GM21360 (cell line): ENCODE results near the gene TNFSF13.

Experiments
- ATAC-seq: cut with Tn5 transposase; IDR thresholded peaks from one replicate; pipeline ENCODE4 v1.9.1; 2021; ENCODE audit warnings: mild to moderate bottlenecking, moderate library complexity; ENCODE audit not compliant: unreplicated experiment

The TNFSF13 gene

GRCh38 chr17:7551396-7551795, 7.2 kb upstream of the TNFSF13 start:
- ATAC-seq = no peak

GRCh38 chr17:7552621-7553051, 5.9 kb upstream of the TNFSF13 start:
- ATAC-seq = no peak

GRCh38 chr17:7553356-7553755, 5.2 kb upstream of the TNFSF13 start:
- ATAC-seq = no peak

GRCh38 chr17:7555320-7555948, 3.1 kb upstream of the TNFSF13 start:
- no peak for ATAC-seq

GRCh38 chr17:7556627-7557026, 1.9 kb upstream of the TNFSF13 start:
- no peak for ATAC-seq

- ATAC-seq = no peak
These were observed 1.3 kb upstream of the TNFSF13 start for GRCh38 chr17:7557147-7557764.

- no peak for ATAC-seq
These were observed 591 bp upstream of the TNFSF13 start for GRCh38 chr17:7557775-7558543.

- ATAC-seq = no peak
These were observed 996 bp downstream of the TNFSF13 start for GRCh38 chr17:7559320-7560171.

GRCh38 chr17:7560172-7561027, 1.9 kb downstream of the TNFSF13 start:
- no peak for ATAC-seq

- peak; percentile 40 for ATAC-seq
These were observed 2.6 kb downstream of the TNFSF13 start for GRCh38 chr17:7561028-7561575.

GRCh38 chr17:7561589-7562207, 3.1 kb downstream of the TNFSF13 start, which contains the start of gene SENP3:
SENP3 (plus strand) TSS chr17:7561919; CDS start chr17:7563077, 1,158 bp downstream.
- ATAC-seq = peak; percentile 54

- ATAC-seq = peak; percentile 8
These were observed 3.7 kb downstream of the TNFSF13 start for GRCh38 chr17:7562208-7562605.

GRCh38 chr17:7563115-7563869, 4.7 kb downstream of the TNFSF13 start:
- ATAC-seq = no peak

GRCh38 chr17:7569571-7569970, 11.0 kb downstream of the TNFSF13 start:
- no peak for ATAC-seq

- no peak for ATAC-seq
These were observed 11.8 kb downstream of the TNFSF13 start for GRCh38 chr17:7570351-7570750.

- no peak for ATAC-seq
These were observed 13.7 kb downstream of the TNFSF13 start for GRCh38 chr17:7572338-7572587.

- ATAC-seq = peak; percentile 83
These were observed 14.2 kb downstream of the TNFSF13 start for GRCh38 chr17:7572588-7573323.
